Ishikawa (cell line): ENCODE measurements around the gene MKX.

Experiments
- CEBPB ChIP-seq: IDR thresholded peaks from 2 replicates; pipeline ENCODE4 v1.6.1; 2012
- CREB1 ChIP-seq: IDR thresholded peaks from 2 replicates; pipeline ENCODE4 v1.6.1; 2012; ENCODE audit warnings: low read depth
- EGR1 ChIP-seq: IDR thresholded peaks from 2 replicates; pipeline ENCODE4 v1.6.1; 2012
- EP300 ChIP-seq: IDR thresholded peaks from 2 replicates; pipeline ENCODE4 v1.6.1; 2012; ENCODE audit warnings: borderline replicate concordance
- FOXM1 ChIP-seq: IDR thresholded peaks from 2 replicates; pipeline ENCODE4 v1.6.1; 2012; ENCODE audit warnings: low read depth, borderline replicate concordance
- NFIC ChIP-seq: IDR thresholded peaks from 2 replicates; pipeline ENCODE4 v1.6.1; 2012
- RAD21 ChIP-seq: IDR thresholded peaks from 2 replicates; pipeline ENCODE4 v1.6.1; 2012; ENCODE audit warnings: low read depth
- TAF1 ChIP-seq: IDR thresholded peaks from 2 replicates; pipeline ENCODE4 v1.6.1; 2012; ENCODE audit warnings: low read depth, mild to moderate bottlenecking
- TCF12 ChIP-seq: IDR thresholded peaks from 2 replicates; pipeline ENCODE4 v1.6.1; 2012; ENCODE audit warnings: low read depth
- TEAD4 ChIP-seq: IDR thresholded peaks from 2 replicates; pipeline ENCODE4 v1.6.1; 2012
- YY1 ChIP-seq: IDR thresholded peaks from 2 replicates; pipeline ENCODE4 v1.6.1; 2012; ENCODE audit warnings: low read depth
- ZBTB7A ChIP-seq: IDR thresholded peaks from 2 replicates; pipeline ENCODE4 v1.6.1; 2012; ENCODE audit warnings: low read depth
- TF ChIP-seq, protein P1 (sequence below): IDR thresholded peaks from 2 replicates; pipeline ENCODE4 v1.6.1; 2012
- TF ChIP-seq, protein P2 (sequence below): IDR thresholded peaks from 2 replicates; pipeline ENCODE4 v1.6.1; 2012
- TF ChIP-seq, protein P3 (sequence below): IDR thresholded peaks from 2 replicates; pipeline ENCODE4 v1.6.1; 2012; ENCODE audit warnings: low read depth, mild to moderate bottlenecking

The MKX gene

DNA sequence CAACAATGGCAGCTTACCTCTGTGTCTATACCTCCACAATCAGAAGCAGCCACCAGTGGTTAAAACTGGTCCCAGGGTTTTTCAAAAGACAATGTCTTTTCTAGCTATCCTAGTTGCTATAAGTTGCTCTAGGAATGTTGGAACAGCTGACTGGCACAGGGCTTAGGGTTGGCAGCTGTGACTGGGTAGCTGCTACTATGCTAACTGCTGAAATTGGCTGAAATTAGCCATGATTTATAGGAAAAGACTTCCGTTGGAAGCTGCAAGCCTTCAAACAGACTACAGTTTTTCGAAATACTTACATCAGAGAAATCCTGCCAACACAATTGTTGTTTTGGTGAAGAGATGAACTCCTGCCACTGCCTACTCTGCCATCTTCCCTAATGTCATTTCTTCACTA is 102.3 kb downstream of the MKX start:
- no peak for TF ChIP-seq TCF12

DNA sequence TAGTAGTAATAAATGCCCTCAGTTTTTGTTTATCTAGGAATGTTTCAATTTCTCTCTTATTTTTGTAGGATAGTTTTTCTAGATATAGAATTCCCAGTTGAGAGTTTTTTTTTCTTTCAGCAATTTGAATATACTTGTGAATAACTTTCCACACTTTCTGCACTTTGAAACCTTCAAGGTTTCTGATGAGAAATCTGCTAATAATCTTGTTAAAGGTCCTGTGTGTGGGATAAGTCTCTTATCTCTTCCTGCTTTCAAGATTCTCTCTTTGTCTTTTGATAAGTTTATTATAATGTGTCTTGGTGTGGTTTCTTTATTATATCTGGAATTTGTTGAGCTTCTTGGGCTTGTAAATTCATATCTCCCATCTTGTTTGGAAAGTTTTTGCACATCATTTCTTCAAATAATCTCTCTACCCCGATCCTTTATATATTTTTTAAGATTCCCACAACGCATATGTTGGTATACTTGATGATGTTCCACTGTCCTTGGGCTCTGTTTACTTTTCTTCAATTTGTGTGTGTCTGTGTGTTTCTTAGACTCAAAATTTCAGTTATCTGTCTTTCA is 103.5 kb downstream of the MKX start:
- no peak for TF ChIP-seq TCF12

DNA sequence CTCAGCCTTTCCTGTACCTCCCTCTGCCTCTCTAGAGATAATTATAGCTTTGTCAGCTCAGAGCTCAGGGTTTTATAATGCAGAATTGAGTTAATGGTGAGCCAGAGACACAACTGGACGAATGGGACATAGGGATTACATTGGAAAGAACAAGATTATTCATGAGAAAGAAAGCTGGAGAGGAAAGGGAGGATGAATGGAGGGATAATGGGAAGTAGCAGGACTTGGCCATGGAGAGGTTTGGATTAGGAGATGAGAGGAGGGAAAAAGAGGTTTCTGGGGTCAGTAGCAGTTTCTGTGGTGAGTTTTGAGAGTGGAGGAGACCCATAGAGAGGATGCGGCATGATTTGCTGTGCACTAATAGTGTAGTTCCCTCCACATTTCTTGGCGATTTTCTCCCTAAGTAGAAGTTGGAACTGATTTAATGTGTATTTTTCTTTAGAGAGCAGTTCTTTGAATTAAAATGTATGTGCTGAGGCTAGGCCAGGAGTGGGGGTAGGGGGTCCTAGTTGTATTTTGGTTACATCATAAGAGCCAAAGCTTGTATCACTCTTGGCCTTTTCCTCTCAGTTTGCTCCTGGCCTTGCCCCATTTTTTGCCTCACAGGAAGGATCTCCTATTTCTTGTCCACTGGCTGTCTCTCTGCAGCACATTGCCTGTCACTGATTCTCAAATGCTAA is 107.4 kb downstream of the MKX start:
- TF ChIP-seq, protein P1, sequence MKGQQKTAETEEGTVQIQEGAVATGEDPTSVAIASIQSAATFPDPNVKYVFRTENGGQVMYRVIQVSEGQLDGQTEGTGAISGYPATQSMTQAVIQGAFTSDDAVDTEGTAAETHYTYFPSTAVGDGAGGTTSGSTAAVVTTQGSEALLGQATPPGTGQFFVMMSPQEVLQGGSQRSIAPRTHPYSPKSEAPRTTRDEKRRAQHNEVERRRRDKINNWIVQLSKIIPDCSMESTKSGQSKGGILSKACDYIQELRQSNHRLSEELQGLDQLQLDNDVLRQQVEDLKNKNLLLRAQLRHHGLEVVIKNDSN, result no peak
- no peak for TF ChIP-seq RAD21
- no peak for TF ChIP-seq YY1
- TF ChIP-seq TCF12, result no peak
- no peak for TF ChIP-seq NFIC
- TF ChIP-seq EGR1, result no peak
- TF ChIP-seq TAF1, result no peak
- TF ChIP-seq TEAD4, result no peak
- TF ChIP-seq ZBTB7A, result no peak
- TF ChIP-seq, protein P2, sequence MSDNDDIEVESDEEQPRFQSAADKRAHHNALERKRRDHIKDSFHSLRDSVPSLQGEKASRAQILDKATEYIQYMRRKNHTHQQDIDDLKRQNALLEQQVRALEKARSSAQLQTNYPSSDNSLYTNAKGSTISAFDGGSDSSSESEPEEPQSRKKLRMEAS, result no peak
- TF ChIP-seq, protein P3, sequence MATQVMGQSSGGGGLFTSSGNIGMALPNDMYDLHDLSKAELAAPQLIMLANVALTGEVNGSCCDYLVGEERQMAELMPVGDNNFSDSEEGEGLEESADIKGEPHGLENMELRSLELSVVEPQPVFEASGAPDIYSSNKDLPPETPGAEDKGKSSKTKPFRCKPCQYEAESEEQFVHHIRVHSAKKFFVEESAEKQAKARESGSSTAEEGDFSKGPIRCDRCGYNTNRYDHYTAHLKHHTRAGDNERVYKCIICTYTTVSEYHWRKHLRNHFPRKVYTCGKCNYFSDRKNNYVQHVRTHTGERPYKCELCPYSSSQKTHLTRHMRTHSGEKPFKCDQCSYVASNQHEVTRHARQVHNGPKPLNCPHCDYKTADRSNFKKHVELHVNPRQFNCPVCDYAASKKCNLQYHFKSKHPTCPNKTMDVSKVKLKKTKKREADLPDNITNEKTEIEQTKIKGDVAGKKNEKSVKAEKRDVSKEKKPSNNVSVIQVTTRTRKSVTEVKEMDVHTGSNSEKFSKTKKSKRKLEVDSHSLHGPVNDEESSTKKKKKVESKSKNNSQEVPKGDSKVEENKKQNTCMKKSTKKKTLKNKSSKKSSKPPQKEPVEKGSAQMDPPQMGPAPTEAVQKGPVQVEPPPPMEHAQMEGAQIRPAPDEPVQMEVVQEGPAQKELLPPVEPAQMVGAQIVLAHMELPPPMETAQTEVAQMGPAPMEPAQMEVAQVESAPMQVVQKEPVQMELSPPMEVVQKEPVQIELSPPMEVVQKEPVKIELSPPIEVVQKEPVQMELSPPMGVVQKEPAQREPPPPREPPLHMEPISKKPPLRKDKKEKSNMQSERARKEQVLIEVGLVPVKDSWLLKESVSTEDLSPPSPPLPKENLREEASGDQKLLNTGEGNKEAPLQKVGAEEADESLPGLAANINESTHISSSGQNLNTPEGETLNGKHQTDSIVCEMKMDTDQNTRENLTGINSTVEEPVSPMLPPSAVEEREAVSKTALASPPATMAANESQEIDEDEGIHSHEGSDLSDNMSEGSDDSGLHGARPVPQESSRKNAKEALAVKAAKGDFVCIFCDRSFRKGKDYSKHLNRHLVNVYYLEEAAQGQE, result no peak
- no peak for TF ChIP-seq EP300
- TF ChIP-seq CREB1, result no peak
- no peak for TF ChIP-seq CEBPB
- TF ChIP-seq FOXM1, result no peak

DNA sequence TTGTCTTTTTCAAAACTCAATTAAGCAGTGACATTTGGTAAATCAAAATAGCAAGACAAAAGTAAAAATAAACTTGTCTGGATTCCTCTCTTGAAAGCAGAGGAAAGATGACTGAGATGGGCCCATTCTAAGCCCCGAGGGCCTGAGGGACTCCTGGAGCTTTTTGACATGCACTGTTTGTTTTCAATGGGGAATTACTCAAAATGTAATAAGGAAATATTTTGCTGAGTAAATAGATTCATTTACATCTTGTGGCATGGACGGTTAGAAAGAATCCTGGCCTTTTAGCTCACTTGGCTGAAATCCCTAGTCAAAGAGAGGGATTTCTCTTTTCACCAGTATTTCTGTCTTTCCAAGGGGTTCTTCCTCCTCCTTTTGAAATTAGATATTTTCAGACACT is 108.0 kb downstream of the MKX start:
- TF ChIP-seq EGR1, result no peak
- TF ChIP-seq YY1, result no peak
- TF ChIP-seq, protein P2, result no peak
- TF ChIP-seq RAD21, result no peak
- no peak for TF ChIP-seq CEBPB
- no peak for TF ChIP-seq FOXM1
- TF ChIP-seq TEAD4, result no peak
- no peak for TF ChIP-seq NFIC
- TF ChIP-seq TCF12, result no peak
- TF ChIP-seq, protein P1, result no peak
- TF ChIP-seq ZBTB7A, result no peak
- TF ChIP-seq TAF1, result no peak
- TF ChIP-seq, protein P3, result no peak
- TF ChIP-seq EP300, result no peak
- no peak for TF ChIP-seq CREB1

DNA sequence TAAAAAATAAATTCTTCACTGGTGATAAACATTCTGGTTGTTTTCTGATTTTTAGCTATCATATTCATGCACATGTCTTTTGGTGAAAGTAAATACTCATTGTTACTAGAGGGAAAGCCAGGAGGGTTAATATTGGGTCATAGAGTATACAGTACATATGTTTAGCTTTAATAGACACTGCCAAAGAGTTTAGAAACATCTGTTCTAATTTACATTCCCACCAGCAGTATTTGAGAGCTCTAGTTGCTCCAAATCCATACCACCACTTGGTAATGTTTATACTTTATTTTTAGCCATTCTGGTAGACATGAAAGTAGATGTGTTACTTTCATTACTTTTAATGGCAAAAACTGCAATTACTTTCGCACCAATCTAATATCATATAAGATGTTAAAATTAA is 108.8 kb downstream of the MKX start:
- TF ChIP-seq CEBPB (no peak), YY1 (no peak), TCF12 (no peak), TAF1 (no peak), EP300 (no peak), ZBTB7A (no peak), TEAD4 (no peak), FOXM1 (no peak), RAD21 (no peak), NFIC (no peak), CREB1 (no peak), EGR1 (no peak)
- TF ChIP-seq, protein P2, result no peak
- TF ChIP-seq, protein P1, result no peak
- TF ChIP-seq, protein P3, result no peak
